Neural progenitor cell (in vitro differentiated cells): ENCODE data around the gene VSTM4. TPM values are rescaled to one million over a fixed set of nuclear protein-coding genes. Genes with fewer than 3 reads are reported as not detected.

Experiments
- DNase-seq: peaks from one replicate; pipeline ENCODE4 v3.0.0-alpha.2; 2016; ENCODE audit warnings: low spot score
- H2AFZ ChIP-seq: fragments of 200-600 bp; sonication (generic); replicated peaks from 2 replicates; pipeline ENCODE4 v1.6.1; 2016; ENCODE audit warnings: antibody characterized with exemption
- H3F3A ChIP-seq: fragments of 200-600 bp; sonication (generic); 2 replicates; pipeline ENCODE4 v1.6.1; 2016; ENCODE audit warnings: antibody characterized with exemption, low read depth
- H3K27ac ChIP-seq: fragments of 200-600 bp; sonication (generic); 2 replicates; pipeline ENCODE4 v1.5.1; 2016; ENCODE audit warnings: mild to moderate bottlenecking
- H3K27me3 ChIP-seq: fragments of 200-600 bp; sonication (generic); 2 replicates; pipeline ENCODE4 v1.6.1; 2016; ENCODE audit warnings: mild to moderate bottlenecking, moderate library complexity
- H3K36me3 ChIP-seq: fragments of 200-600 bp; sonication (generic); 2 replicates; pipeline ENCODE4 v1.5.1; 2016
- H3K4me1 ChIP-seq: fragments of 200-600 bp; sonication (generic); 2 replicates; pipeline ENCODE4 v1.6.1; 2016; ENCODE audit warnings: mixed run types
- H3K4me2 ChIP-seq: fragments of 200-600 bp; sonication (generic); 2 replicates; pipeline ENCODE4 v1.6.1; 2016
- H3K4me3 ChIP-seq: fragments of 200-600 bp; sonication (generic); 2 replicates; pipeline ENCODE4 v1.5.1; 2016
- H3K79me2 ChIP-seq: fragments of 200-600 bp; sonication (generic); 2 replicates; pipeline ENCODE4 v1.6.1; 2016; ENCODE audit warnings: low read depth
- H3K9ac ChIP-seq: fragments of 200-600 bp; sonication (generic); 2 replicates; pipeline ENCODE4 v1.6.1; 2016
- H3K9me3 ChIP-seq: fragments of 200-600 bp; sonication (generic); 2 replicates; pipeline ENCODE4 v1.5.1; 2016; ENCODE audit warnings: low read depth
- H4K20me1 ChIP-seq: fragments of 200-600 bp; sonication (generic); 2 replicates; pipeline ENCODE4 v1.6.1; 2016; ENCODE audit warnings: low read depth
- H3K27ac Mint-ChIP-seq: 3 replicates; pipeline ENCODE4 v1.8.0; 2021; ENCODE audit warnings: mixed read lengths
- H3K27me3 Mint-ChIP-seq: 2 replicates; pipeline ENCODE4 v1.8.0; 2022; ENCODE audit warnings: low read depth, mild to moderate bottlenecking, inconsistent platforms, moderate library complexity, mixed read lengths; ENCODE audit not compliant: insufficient read depth
- H3K36me3 Mint-ChIP-seq: 3 replicates; pipeline ENCODE4 v1.8.0; 2021; ENCODE audit warnings: mixed read lengths
- H3K4me1 Mint-ChIP-seq: 3 replicates; pipeline ENCODE4 v1.8.0; 2021; ENCODE audit warnings: mixed read lengths
- H3K4me3 Mint-ChIP-seq: 3 replicates; pipeline ENCODE4 v1.8.0; 2021; ENCODE audit warnings: mild to moderate bottlenecking, moderate library complexity, mixed read lengths
- H3K9me3 Mint-ChIP-seq: 3 replicates; pipeline ENCODE4 v1.8.0; 2020; ENCODE audit warnings: mixed read lengths
- CTCF ChIP-seq: fragments of 200-600 bp; sonication (generic); IDR thresholded peaks from 2 replicates; pipeline ENCODE4 v1.5.1; 2017; ENCODE audit warnings: antibody characterized with exemption, mild to moderate bottlenecking
- EZH2 ChIP-seq: fragments of 200-600 bp; sonication (generic); IDR thresholded peaks from 2 replicates; pipeline ENCODE4 v1.6.1; 2017; ENCODE audit warnings: antibody characterized with exemption, mild to moderate bottlenecking, moderate library complexity
- EZH2phosphoT487 ChIP-seq: fragments of 200-600 bp; sonication (generic); IDR thresholded peaks from 2 replicates; pipeline ENCODE4 v1.6.1; 2017; ENCODE audit warnings: antibody characterized with exemption
- total RNA-seq: library from RNA; depleted of rRNA; stranded (reverse); fragments of >200 nt; gene quantifications from 2 replicates; pipeline ENCODE4 v1.2.3, GENCODE V29; 2015; ENCODE audit warnings: low replicate concordance

VSTM4 gene
- total RNA-seq, 1 donor from 2014 or later, result 0.92 TPM

DNA sequence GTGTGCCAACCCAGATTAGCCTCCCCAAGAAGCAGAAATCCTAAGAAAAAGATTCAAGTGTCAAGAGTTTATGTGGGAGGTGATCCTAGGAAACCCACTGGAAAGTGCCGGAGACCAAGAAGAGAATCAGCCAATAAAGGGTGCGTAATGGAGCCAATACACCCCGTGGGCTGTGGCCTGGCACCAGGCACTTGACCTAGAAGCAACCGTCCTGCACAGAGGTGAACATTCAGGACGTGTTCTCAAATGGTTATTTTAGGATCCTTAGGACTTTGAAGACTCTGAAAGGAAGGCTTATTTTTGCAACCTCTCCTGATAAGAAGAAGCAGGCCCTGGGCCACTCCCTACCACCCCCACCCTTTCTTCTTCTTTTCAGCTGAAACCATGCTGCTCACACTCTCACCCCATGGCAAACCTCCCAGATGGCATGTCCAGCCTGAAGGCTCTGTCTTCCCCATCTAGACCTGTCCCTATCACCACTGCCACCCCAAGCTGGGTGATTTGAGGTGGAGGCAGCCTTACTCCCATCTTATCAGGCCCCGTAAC, 46.6 kb downstream of the VSTM4 start:
- no peaks in the 10 kb centered on the region for H3K27me3 ChIP-seq
- peaks cover 6% of the 10 kb centered on the region for H3K36me3 Mint-ChIP-seq
- H3K4me3 ChIP-seq, result no peak overlapping the region
- H3K9me3 Mint-ChIP-seq, result peaks cover 7% of the 10 kb centered on the region
- DNase-seq, result no peak
- H3K4me2 ChIP-seq, result no peak overlapping the region
- no peaks in the 10 kb centered on the region for H3K36me3 ChIP-seq
- H3F3A ChIP-seq, result no peaks in the 10 kb centered on the region
- H3K79me2 ChIP-seq, result no peaks in the 10 kb centered on the region
- no peaks in the 10 kb centered on the region for H3K9me3 ChIP-seq
- H3K27ac ChIP-seq, result no peak overlapping the region
- no peak overlapping the region for H3K27ac Mint-ChIP-seq
- TF ChIP-seq EZH2 (no peak), EZH2phosphoT487 (no peak), CTCF (no peak)
- no peaks in the 10 kb centered on the region for H4K20me1 ChIP-seq
- no peak overlapping the region for H2AFZ ChIP-seq
- peaks cover 3% of the 10 kb centered on the region for H3K27me3 Mint-ChIP-seq
- H3K4me1 Mint-ChIP-seq, result peaks cover 9% of the 10 kb centered on the region
- H3K4me1 ChIP-seq, result no peaks in the 10 kb centered on the region
- H3K4me3 Mint-ChIP-seq, result no peak overlapping the region
- no peak overlapping the region for H3K9ac ChIP-seq

GRCh38 chr10:49068209-49068608, 47.1 kb downstream of the VSTM4 start:
- no peak overlapping the region for H3K4me3 Mint-ChIP-seq
- Histone ChIP-seq H3F3A (no peaks in the 10 kb centered on the region), H3K4me2 (no peak overlapping the region), H2AFZ (no peak overlapping the region), H3K4me1 (no peaks in the 10 kb centered on the region), H3K36me3 (no peaks in the 10 kb centered on the region), H3K27ac (no peak overlapping the region), H3K9me3 (no peaks in the 10 kb centered on the region), H3K4me3 (no peak overlapping the region), H4K20me1 (no peaks in the 10 kb centered on the region), H3K9ac (no peak overlapping the region), H3K27me3 (no peaks in the 10 kb centered on the region), H3K79me2 (no peaks in the 10 kb centered on the region)
- TF ChIP-seq CTCF (no peak), EZH2phosphoT487 (no peak), EZH2 (no peak)
- peaks cover 9% of the 10 kb centered on the region for H3K4me1 Mint-ChIP-seq
- DNase-seq, result no peak
- peaks cover 10% of the 10 kb centered on the region for H3K36me3 Mint-ChIP-seq
- H3K27ac Mint-ChIP-seq, result no peak overlapping the region
- H3K9me3 Mint-ChIP-seq, result peaks cover 10% of the 10 kb centered on the region
- peaks cover 3% of the 10 kb centered on the region for H3K27me3 Mint-ChIP-seq

- Histone ChIP-seq H3K36me3 (no peaks in the 10 kb centered on the region), H3K9me3 (peaks cover 7% of the 10 kb centered on the region), H3F3A (no peaks in the 10 kb centered on the region), H3K4me1 (no peaks in the 10 kb centered on the region), H3K9ac (no peak overlapping the region), H3K4me2 (no peak overlapping the region), H2AFZ (no peak overlapping the region), H4K20me1 (no peaks in the 10 kb centered on the region), H3K27ac (no peak overlapping the region), H3K79me2 (no peaks in the 10 kb centered on the region), H3K4me3 (no peak overlapping the region), H3K27me3 (no peaks in the 10 kb centered on the region)
- peaks cover 11% of the 10 kb centered on the region for H3K36me3 Mint-ChIP-seq
- H3K9me3 Mint-ChIP-seq, result peaks cover 17% of the 10 kb centered on the region
- peaks cover 3% of the 10 kb centered on the region for H3K27me3 Mint-ChIP-seq
- no peak overlapping the region for H3K27ac Mint-ChIP-seq
- no peak overlapping the region for H3K4me3 Mint-ChIP-seq
- DNase-seq, result no peak
- TF ChIP-seq EZH2 (no peak), CTCF (no peak), EZH2phosphoT487 (no peak)
- H3K4me1 Mint-ChIP-seq, result peaks cover 3% of the 10 kb centered on the region
Observed at GRCh38 chr10:49066944-49067730, 48.2 kb downstream of the VSTM4 start.
